MG63 (cell line): Measurements from ENCODE around the gene TAF4. TPM values are rescaled to one million over a fixed set of nuclear protein-coding genes. Genes with fewer than 3 reads are reported as not detected.

ENCODE experiments used
- DNase-seq: peaks from one replicate; pipeline ENCODE4 v3.0.0-alpha.2; 2020
- H3K27me3 ChIP-seq: fragments of 250-450 bp; sonication (Bioruptor Pico); 2 replicates; pipeline ENCODE4 v1.5.1; 2020; ENCODE audit warnings: mild to moderate bottlenecking, moderate library complexity
- H3K36me3 ChIP-seq: fragments of 250-450 bp; sonication (Bioruptor Pico); 2 replicates; pipeline ENCODE4 v1.5.1; 2020; ENCODE audit warnings: mild to moderate bottlenecking, moderate library complexity
- H3K4me3 ChIP-seq: fragments of 250-450 bp; sonication (Bioruptor Pico); 2 replicates; pipeline ENCODE4 v1.5.1; 2020; ENCODE audit warnings: mild to moderate bottlenecking, moderate library complexity
- H3K9me3 ChIP-seq: fragments of 250-450 bp; sonication (Bioruptor Pico); 2 replicates; pipeline ENCODE4 v1.5.1; 2020; ENCODE audit warnings: mild to moderate bottlenecking, moderate library complexity
- total RNA-seq: library from RNA; depleted of rRNA; stranded (reverse); fragments of >200 nt; shearing (Covaris generic); gene quantifications from 2 replicates; pipeline ENCODE4 v1.2.3, GENCODE V29; 2014; ENCODE audit warnings: low replicate concordance; rRNA removed

The TAF4 gene
- total RNA-seq: 3.6 and 5.7 TPM in 2 replicates

GRCh38 chr20:62065674-62066338 is at the start of gene TAF4:
TAF4 (minus strand) TSS chr20:62065881; CDS start chr20:62065810, 71 bp downstream.
- peaks cover 22% of the 10 kb centered on the region for H3K36me3 ChIP-seq
- 0 out of 2 replicates have a peak, but pooled peaks cover 2% of the 10 kb centered on the region for H3K9me3 ChIP-seq
- DNase-seq: peak; percentile 73
- no peaks in the 10 kb centered on the region for H3K27me3 ChIP-seq
- H3K4me3 ChIP-seq: peak within 1 kb of the TSS; percentile 62

GRCh38 chr20:62114894-62115293 is 49.2 kb upstream of the TAF4 start:
- Histone ChIP-seq H3K4me3 (no peak overlapping the region), H3K36me3 (no peaks in the 10 kb centered on the region), H3K27me3 (no peaks in the 10 kb centered on the region; the same call in 1 of the 2 replicates), H3K9me3 (peaks cover 26% of the 10 kb centered on the region)
- no peak for DNase-seq

DNA sequence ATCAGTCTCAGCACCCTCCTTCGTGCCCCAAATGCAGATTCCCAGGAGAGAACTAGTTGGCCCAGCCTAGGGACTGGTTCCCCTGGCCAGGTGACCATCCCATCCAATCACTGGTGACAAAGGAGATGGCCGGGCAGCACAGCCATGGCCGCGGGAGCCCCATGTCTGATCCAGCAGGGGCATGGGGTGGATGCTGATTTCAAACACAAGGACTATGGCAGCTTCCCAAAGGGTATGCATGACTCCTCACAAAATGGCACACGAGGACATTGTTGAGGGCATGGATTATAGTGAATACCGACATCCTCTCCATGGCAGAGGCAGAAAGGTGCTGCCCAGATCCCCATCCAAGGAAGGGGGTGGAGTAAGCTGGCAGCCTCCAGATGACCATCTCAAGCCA is 46.7 kb upstream of the TAF4 start:
- Histone ChIP-seq H3K27me3 (no peaks in the 10 kb centered on the region), H3K36me3 (no peaks in the 10 kb centered on the region), H3K9me3 (peaks cover 32% of the 10 kb centered on the region), H3K4me3 (no peak overlapping the region)
- no peak for DNase-seq

DNA sequence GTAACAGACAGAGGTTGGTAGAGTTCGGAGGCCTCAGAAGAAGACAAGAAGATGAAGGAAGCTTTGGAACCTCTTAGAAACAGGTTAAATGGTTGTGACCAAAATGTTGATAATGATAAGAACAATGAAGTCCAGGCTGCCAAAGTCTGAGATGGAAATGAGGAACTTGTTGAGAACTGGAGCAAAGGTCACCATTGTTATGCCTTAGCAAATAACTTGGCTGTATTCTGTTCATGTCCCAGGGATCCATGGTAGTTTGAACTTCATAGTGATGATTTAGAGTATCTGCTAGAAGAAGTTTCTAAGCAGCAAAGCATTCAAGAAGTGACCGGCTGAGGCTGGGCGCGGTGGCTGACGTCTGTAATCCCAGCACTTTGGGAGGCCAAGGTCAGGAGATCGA is 45.5 kb upstream of the TAF4 start:
- no peak for DNase-seq
- peaks cover 38% of the 10 kb centered on the region for H3K9me3 ChIP-seq
- H3K36me3 ChIP-seq: no peaks in the 10 kb centered on the region
- no peak overlapping the region for H3K4me3 ChIP-seq
- no peaks in the 10 kb centered on the region for H3K27me3 ChIP-seq

DNA sequence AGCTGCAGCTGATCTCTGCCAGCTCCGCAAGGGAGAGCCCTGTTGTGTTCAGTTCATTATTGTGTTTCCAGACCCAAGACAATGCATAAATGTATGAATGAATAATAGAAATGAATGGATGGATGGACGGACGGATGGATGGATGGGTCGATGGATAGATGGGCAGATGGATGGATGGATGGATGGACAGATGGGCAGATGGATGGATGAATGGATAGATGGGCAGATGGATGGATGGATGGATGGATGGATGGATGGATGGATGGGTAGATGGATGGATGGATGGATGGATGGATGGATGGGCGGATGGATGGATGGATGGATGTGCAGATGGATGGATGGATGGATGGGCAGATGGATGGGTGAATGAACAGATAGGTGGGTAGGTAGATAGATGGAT is 39.9 kb upstream of the TAF4 start:
- Histone ChIP-seq H3K36me3 (no peaks in the 10 kb centered on the region), H3K27me3 (no peaks in the 10 kb centered on the region), H3K4me3 (no peak overlapping the region), H3K9me3 (peaks cover 21% of the 10 kb centered on the region)
- DNase-seq: no peak

DNA sequence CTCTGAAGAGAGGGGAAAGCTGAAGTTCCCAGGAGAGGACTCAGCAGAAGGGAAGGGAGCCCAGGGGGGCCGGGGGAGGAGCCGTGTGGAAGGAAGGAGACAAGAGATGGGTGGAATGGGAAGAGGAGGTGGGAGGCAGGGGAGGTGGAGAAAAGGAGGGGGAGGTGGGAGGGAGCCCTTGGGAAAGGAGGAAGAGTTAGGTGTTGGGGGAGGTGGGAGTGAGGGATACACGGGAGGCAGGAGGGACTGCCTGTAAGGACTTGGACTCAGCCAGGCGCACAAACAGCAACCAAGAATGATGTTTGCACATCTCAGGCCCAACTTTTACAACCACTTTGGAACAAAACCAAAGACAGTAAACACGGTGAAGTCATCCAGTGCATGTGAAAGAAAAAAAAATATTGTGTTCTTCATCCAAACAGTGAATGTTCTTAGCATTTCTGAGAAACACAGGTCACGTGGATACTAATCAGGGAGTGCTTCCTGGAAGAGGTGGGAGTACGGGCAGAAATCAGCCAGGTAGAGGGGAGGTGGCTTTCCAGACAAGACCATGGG is 39.2 kb upstream of the TAF4 start:
- no peak for DNase-seq
- Histone ChIP-seq H3K36me3 (no peaks in the 10 kb centered on the region), H3K27me3 (no peaks in the 10 kb centered on the region), H3K9me3 (peaks cover 16% of the 10 kb centered on the region), H3K4me3 (no peak overlapping the region)

GRCh38 chr20:62104234-62104789 is 38.6 kb upstream of the TAF4 start:
- Histone ChIP-seq H3K9me3 (peaks cover 13% of the 10 kb centered on the region), H3K4me3 (no peak overlapping the region), H3K36me3 (no peaks in the 10 kb centered on the region), H3K27me3 (no peaks in the 10 kb centered on the region)
- no peak for DNase-seq

DNA sequence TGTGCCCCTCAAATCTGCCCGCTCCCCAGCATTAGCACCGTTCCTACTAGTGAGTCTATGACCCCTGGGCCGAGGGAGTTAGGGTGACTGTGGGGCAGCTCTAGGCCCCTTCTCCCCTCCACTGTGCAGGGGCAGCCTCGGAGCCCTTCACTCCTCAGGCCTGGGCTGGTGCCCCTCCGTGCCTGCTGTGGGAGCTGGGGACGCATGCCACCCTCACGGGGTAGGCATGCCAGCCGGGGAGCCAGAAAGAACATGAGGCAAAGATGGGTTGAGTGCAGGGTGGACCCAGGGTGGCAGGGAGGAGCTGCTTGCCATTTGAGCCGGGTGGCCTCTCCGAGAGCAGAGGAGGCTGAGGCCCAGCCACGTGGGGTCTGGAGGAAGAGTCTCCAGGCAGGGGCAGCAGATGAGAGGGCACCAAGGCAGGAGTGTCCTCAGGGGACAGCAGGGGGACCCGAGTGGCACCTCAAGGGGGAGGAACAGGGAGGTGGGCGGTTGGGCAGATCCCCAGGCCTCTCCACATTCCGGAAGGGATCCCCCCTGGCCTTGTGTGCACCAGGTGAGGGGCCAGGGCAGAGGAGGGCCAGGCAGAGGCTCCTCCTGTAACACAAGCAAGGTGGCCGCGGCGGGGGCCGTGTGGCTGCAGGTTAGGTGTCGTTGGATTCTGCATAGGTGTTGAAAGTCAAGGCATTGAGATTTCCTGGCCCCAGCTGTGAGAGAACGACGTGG is 38.0 kb upstream of the TAF4 start:
- Histone ChIP-seq H3K4me3 (no peak overlapping the region), H3K36me3 (no peaks in the 10 kb centered on the region), H3K9me3 (peaks cover 10% of the 10 kb centered on the region), H3K27me3 (no peaks in the 10 kb centered on the region)
- DNase-seq: no peak

DNA sequence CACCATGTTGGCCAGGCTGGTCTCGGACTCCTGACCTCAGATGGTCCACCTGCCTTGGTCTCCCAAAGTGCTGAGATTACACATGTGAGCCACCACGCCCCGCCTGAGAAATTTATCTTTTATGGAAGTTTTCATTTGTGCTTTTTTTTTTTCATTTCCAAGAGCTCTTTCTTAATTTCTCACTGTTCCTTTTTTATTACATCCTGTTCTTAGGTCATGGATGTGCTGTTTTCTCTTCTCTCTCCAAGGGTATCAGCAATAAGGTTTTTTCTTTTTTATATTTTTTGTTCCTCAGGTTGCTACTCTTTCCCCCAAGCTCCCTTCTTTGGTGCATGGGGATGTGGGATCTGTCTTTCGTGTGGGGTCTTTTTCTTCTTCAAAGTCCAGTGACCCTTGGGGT is 35.4 kb upstream of the TAF4 start:
- DNase-seq: no peak
- no peak overlapping the region for H3K4me3 ChIP-seq
- no peaks in the 10 kb centered on the region for H3K27me3 ChIP-seq
- H3K9me3 ChIP-seq: peaks cover 3% of the 10 kb centered on the region; the same call in 1 of the 2 replicates
- no peaks in the 10 kb centered on the region for H3K36me3 ChIP-seq

GRCh38 chr20:62097881-62098407 is 32.3 kb upstream of the TAF4 start:
- Histone ChIP-seq H3K4me3 (no peak overlapping the region), H3K36me3 (no peaks in the 10 kb centered on the region), H3K9me3 (no peaks in the 10 kb centered on the region), H3K27me3 (no peaks in the 10 kb centered on the region)
- no peak for DNase-seq

- H3K9me3 ChIP-seq: no peaks in the 10 kb centered on the region
- DNase-seq: no peak
These were observed 31.0 kb upstream of the TAF4 start for GRCh38 chr20:62096421-62097380.

GRCh38 chr20:62089393-62089792 is 23.7 kb upstream of the TAF4 start:
- Histone ChIP-seq H3K9me3 (no peaks in the 10 kb centered on the region), H3K27me3 (no peaks in the 10 kb centered on the region), H3K4me3 (no peak overlapping the region), H3K36me3 (no peaks in the 10 kb centered on the region)
- DNase-seq: no peak

More at GRCh38 chr20:62096421-62097380, 31.0 kb upstream of the TAF4 start:
- Histone ChIP-seq H3K36me3 (no peaks in the 10 kb centered on the region), H3K27me3 (no peaks in the 10 kb centered on the region), H3K4me3 (no peak overlapping the region)

DNA sequence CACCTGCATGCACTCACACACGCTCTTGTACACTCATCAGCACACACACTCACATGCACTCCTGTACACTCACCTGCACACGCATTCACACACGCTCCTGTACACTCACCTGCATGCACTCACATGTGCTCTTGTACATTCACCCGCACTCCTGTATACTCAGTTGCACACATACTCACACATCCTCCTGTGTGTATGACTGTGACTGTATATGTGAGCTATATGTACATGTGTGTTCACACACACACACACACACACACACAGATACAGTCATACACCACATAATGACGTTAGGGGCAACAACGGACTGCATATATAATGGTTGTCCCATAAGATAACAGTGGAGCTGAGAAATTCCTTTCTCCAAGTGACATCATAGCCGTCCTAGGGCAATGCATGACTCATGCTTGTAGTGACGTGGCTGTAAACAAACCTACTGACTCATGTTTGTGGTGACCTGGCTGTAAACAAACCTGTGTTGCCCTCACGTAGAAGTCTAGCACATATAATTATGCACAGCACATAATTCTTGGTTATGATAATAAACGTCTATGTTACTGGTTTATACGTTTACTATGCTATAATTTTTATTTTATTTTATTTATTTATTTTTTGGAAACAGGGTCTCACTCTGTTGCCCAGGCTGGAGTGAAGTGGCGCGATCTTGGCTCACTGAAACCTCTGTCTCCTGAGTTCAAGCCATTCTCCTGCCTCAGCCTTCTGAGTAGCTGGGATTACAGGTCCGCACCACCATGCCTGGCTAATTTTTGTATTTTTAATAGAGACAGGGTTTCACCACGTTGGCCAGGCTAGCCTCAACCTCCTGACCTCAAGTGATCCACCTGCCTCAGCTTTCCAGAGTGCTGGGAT is 22.8 kb upstream of the TAF4 start:
- Histone ChIP-seq H3K27me3 (no peaks in the 10 kb centered on the region), H3K4me3 (no peak overlapping the region), H3K9me3 (no peaks in the 10 kb centered on the region), H3K36me3 (no peaks in the 10 kb centered on the region)
- DNase-seq: peak; percentile 74

DNA sequence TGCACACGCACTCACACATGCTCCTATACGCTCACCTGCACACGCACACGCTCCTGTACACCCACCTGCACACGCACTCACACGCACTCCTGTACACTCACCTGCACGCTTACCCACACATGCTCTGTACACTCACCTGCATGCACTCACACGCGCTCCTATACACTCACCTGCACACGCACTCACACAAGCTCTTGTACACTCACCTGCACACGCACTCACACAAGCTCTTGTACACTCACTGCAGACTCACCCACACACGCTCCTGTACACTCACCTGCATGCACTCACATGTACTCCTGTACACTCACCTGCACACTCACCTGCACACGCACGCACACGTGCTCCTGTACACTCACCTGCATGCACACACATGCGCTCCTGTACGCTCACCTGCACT is 22.0 kb upstream of the TAF4 start:
- Histone ChIP-seq H3K27me3 (no peaks in the 10 kb centered on the region), H3K9me3 (no peaks in the 10 kb centered on the region), H3K36me3 (no peaks in the 10 kb centered on the region), H3K4me3 (no peak overlapping the region)
- no peak for DNase-seq

- no peaks in the 10 kb centered on the region for H3K36me3 ChIP-seq
- H3K9me3 ChIP-seq: no peaks in the 10 kb centered on the region; the same call in 1 of the 2 replicates
- H3K27me3 ChIP-seq: no peaks in the 10 kb centered on the region
- H3K4me3 ChIP-seq: no peak overlapping the region
- peak; percentile 32 for DNase-seq
These were observed 21.5 kb upstream of the TAF4 start for GRCh38 chr20:62087227-62087626.
